Ramos (cell line): ENCODE data around the gene JAG1.
"Not testable (repeated sequence)": the region's sequence is repeated elsewhere in the genome, so short reads cannot be mapped to it uniquely, and the experiment has no call there.

Experiments used
- in situ Hi-C: fragments of 300-500 bp; cut with MboI; formaldehyde crosslinking; loops from one replicate; pipeline ENCODE4 v1.14.3; 2022; ENCODE audit warnings: low sequenced_read_pairs; ENCODE audit not compliant: unreplicated experiment

The JAG1 gene

DNA sequence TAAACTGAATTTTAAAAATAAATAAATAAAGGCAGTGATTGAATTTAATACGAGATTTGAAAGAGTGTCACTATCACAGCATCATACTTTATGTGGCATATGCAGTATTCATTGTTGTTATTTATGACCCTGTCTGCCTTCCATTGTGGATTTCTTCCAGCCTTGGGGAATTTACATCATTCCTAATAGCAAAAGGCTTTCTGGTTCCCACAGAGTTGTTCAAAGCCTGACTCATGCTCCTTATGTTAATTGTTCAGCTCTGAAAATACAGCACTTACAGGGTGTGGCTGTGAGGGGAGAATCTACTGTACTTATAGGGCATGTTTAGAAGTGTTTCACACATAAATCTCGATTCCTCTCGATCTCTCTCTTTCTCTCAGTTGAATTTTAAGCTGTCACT is 54.4 kb downstream of the JAG1 start:
- in situ Hi-C loops = no loop called here

GRCh38 chr20:10618611-10619245 is 55.1 kb downstream of the JAG1 start:
- in situ Hi-C loops = no loop called here

GRCh38 chr20:10617549-10618133 is 56.2 kb downstream of the JAG1 start:
- in situ Hi-C loops = not testable (repeated sequence)

DNA sequence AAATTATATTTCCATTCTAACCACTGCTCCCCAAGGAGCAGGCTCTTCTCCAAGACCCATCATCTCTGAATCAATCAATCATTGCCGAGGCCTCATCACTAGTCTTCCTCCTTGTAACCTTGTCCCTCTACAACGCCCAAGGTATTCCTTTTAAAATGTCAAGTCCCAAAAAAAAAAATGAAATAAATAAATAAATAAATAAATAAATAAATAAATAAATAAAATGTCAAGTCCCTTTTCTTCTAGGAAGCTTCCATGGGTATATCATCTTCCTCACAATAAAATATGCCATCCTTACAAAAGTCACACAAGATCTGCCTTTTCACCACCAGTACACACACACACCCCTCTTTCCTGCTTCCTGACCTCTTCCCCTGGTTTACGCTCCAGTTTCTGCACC is 57.6 kb downstream of the JAG1 start:
- in situ Hi-C loops = no loop called here

GRCh38 chr20:10613911-10614310 is 59.9 kb downstream of the JAG1 start:
- in situ Hi-C loops = no loop called here

DNA sequence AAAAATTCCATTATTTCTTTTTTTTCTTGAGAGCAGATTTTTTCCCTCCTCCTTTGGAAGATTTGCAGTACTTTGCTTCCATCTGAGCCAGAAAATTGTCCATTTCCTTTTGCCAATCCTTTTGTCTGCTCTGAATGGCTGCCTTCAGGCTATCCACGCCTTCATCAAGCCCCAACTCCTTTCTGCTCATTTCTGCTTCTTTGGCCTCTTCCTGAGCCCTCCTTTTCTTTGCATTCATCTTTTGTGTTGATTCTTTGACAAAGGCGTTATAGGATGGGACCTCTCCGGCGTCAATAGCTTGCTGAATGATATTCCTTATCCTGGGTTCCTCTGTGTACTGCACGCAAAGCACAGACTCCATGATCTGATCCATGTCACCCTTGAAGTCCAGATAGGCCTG is 60.4 kb downstream of the JAG1 start:
- in situ Hi-C loops = not testable (repeated sequence)

DNA sequence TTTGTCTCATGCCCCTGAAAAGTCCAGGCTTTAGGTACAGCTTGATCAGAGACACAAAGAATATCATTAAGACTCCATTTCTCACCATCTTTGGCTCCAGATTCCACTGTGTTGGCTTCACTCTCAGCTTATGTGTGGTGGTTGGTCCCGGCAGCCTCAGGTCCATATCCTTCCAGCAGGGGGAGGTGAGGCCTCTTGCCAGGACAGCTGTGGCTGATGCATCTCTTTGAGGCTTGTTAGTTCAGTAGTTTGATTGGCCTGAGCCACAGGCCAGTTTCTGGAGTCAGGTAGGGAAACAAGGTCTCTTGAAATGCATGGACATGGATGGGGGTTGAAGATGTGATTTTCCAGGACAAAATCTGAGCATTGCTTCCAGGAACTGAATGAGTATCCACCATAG is 62.4 kb downstream of the JAG1 start:
- in situ Hi-C loops = no loop called here

DNA sequence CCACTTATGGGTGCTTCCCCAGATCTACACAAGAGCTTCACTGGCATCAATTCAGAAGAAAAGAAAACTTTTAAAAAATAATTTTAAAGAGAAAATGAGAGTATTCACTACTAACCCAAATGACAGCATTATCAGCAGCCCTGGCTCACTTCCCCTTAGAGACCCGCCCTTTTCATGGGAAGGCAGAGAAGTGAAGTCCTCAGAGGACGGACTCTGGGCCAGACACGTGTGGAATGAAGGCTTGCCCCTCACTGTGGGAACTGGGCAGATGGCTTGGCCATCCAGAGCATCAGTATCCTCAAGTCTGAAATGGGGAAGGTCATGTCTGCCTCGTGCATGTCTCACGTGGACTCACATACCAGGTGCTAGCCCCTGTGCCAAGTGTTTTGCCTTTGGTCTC is 63.5 kb downstream of the JAG1 start:
- in situ Hi-C loops = no loop called here

GRCh38 chr20:10609770-10610169 is 64.0 kb downstream of the JAG1 start:
- in situ Hi-C loops = no loop called here

- in situ Hi-C loops = no loop called here
Observed at GRCh38 chr20:10609276-10609675, 64.5 kb downstream of the JAG1 start.

GRCh38 chr20:10605547-10606195 is 68.1 kb downstream of the JAG1 start:
- in situ Hi-C loops = no loop called here

GRCh38 chr20:10604865-10605440 is 68.8 kb downstream of the JAG1 start:
- in situ Hi-C loops = no loop called here

DNA sequence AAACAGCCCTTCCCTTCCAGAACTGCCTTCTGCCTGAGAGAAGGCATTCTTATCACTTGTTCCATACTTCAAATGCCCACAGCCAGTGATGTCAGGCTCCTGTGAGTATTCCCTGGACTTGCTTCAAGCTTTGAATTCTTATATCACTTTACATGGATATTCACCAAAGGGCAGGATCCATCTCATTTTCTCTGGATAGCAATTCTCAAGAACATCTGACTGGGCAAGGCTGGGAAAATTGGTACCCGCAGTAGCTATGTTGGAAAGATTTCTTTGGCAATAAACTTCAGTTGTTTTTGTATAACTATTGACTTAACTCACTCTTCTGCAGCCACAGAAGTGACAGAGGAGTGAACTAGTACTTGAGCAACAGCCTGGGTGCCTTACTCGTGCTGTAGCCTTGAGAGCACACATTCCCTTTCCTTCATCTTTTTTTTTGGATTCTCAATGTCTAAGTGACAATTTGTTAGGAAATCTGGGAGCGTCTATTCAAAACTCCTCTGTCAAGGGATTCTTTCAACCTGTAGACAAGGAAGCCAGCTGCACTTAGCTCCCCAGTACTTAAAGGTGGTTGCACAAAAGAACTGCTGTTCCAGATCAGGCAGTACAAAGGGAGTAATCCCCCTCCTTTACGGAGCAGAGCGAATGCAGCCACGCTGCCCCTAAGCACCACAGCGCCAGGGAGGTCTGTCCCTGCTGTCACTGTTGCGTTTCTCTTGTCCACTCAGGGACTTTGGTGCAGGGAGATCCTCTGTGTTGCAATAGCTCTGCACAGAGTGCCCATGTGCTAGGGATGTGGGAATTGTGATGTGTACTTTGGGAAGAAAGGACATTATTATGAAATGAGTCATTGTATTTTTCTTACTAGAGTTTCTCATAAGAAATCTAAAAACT is 69.6 kb downstream of the JAG1 start:
- in situ Hi-C loops = no loop called here

DNA sequence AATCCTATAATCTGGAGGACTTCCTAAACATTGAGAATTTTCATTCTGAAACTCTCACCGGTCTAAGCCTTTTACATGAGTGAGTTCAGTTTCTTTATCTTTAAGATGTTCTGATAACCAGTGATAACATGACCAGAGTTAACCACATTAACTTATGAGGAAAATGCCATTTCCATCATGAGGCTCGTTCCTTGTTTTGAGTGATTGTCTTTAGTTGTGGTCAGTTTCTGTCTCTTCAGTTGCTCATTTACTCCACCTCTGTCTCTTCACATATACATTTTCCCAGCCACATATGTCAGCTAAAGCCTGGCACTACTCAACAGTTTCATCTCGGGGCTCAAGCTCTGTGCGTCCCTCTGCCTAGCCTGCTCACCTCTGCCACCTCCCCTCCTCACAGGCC is 70.4 kb downstream of the JAG1 start:
- in situ Hi-C loops = no loop called here

GRCh38 chr20:10602221-10602871 is 71.5 kb downstream of the JAG1 start:
- in situ Hi-C loops = no loop called here

DNA sequence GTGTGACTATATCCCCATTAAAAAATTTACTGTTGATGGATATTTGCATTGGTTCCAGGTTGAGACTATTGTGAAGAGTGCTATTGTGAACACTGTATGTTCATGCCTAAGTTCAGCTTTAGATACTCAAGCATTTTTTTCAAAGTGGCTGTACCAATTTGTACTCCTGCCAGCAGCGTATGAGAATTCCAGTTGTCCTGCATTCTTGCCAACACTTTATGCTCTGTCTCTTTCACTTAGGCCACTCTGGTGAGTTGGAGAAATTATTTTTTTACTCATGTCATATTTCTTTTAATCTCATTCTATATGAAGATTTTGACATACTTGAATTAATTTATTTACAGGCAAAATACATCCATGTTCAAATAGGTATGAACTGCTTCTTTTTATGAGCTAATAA is 76.2 kb downstream of the JAG1 start:
- in situ Hi-C loops = no loop called here

- in situ Hi-C loops = no loop called here
Observed at GRCh38 chr20:10596710-10597121, 77.1 kb downstream of the JAG1 start.

DNA sequence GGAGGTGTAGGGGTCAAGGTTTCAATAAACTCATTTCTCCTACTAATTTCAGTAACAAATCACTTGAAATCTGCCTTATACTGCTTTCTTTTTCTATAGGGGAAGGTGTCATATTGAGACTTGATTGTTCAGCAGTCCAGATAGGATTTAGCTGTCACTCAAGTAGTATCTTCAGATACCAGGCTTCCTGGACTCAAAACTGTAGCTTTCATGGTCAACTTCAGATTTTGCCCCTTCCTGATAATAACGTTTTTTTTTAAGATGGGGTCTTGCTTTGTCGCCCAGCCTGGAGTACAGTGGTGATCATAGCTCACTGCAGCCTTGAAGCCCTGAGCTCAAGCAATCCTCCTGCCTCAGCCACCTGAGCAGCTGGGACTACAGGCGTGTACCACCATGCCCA is 77.8 kb downstream of the JAG1 start:
- in situ Hi-C loops = no loop called here

GRCh38 chr20:10595266-10595665 is 78.5 kb downstream of the JAG1 start:
- in situ Hi-C loops = no loop called here

DNA sequence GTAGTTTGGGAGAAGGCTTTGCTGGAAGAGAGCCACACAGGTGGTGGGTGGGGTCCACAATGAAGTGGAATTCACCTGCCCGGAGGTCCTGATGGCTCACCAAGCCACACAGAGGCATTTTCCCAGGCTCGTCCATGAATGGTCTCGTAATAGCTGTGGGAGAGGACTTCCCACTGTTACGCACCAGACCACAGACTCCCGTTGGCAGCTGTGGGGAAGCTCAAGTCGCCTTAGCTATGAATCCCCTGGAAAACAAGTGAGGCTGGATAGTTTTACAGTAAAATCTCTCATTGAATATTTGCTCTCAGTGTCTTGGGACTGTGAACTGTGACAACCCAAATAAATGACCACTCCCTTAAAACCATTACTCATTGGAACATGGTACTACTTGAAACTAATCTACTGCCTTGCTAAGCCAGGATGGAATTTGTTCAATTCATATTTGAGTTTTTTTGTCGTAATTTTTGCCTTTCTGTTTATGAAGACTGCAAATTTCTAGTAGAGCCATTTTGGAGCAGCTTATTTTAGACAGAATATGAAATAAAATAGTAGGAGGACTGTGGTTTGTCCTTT is 79.4 kb downstream of the JAG1 start:
- in situ Hi-C loops = no loop called here
